Activated CD4-positive, alpha-beta T cell treated with anti-CD3 and anti-CD28 coated beads, Interleukin-2, amount 50 U/mL, for 24 hours (primary cell): Measurements from ENCODE around the gene ATP5F1D.
A peak's percentile ranks its signal among the peaks of the same experiment; 100 is the strongest.

Experiments used
- DNase-seq, 2 donors: peaks; one replicate each; pipeline ENCODE4 v3.0.0-alpha.2; 2020; ENCODE audit warnings: low read depth in 1 of 2, low spot score in 1 of 2

ATP5F1D gene

GRCh38 chr19:1257475-1258162 lies 16.1 kb downstream of the ATP5F1D start:
- DNase-seq: no peak

- DNase-seq: no peak
Observed at GRCh38 chr19:1258163-1258492, 16.6 kb downstream of the ATP5F1D start.

GRCh38 chr19:1258707-1259205 lies 17.2 kb downstream of the ATP5F1D start:
- no peak for DNase-seq

- DNase-seq: no peak
Observed at GRCh38 chr19:1259206-1259875, 17.8 kb downstream of the ATP5F1D start.

GRCh38 chr19:1259876-1260748 lies 18.6 kb downstream of the ATP5F1D start:
- no peak for DNase-seq

DNA sequence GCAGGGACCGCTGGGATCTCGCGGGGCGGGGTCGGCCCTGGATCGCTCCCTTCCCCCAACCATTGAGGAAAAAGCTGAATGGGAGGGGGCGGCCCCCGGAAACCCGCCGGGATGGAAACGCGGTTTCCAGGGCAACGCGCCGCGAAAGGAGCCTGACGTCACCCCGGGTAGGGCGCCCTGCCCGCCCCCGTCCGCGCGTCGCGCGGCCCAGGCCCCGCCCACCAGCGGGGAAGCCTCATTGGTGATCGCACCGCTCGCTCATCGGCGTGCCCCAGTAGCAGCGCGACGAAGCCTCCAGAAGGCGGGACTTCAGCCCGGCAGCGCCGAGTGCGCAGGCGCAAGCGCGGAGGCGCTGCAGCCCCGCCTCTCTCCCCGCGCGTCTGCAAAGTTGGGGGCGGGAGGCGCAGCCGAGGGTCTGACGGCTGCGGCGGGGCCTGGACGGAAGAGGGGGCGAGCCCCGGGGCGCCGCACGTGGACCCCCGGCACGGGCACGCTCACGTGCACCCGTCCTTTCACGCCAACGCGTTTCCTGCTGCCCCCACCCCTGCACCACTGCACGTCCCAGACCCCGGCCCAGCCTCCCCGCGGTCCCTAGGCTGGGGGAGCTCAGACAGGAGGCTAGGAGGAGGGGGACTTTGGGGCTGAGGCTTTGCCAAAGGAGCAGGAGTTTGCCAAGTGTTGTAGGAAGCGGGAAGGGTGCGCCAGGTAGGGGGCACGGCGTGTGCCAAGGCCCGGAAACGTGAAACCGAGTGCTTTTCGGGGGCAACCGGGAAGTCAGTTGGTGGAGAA lies 19.4 kb downstream of the ATP5F1D start:
- DNase-seq: peak; percentile 92 to 95

DNA sequence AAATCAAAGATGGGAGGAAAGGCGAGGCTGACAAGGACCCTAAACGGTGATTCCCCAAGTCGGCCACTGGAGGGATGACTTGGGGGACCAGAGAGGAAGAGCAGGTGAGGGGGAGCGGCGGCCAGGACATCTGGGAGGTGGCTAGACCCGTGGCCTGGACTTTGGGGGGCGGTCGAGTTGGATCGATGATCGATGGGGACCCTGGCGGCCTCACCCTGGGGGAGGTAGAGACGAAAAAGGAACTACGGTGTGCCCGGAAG lies 19.9 kb downstream of the ATP5F1D start:
- DNase-seq: no peak

DNA sequence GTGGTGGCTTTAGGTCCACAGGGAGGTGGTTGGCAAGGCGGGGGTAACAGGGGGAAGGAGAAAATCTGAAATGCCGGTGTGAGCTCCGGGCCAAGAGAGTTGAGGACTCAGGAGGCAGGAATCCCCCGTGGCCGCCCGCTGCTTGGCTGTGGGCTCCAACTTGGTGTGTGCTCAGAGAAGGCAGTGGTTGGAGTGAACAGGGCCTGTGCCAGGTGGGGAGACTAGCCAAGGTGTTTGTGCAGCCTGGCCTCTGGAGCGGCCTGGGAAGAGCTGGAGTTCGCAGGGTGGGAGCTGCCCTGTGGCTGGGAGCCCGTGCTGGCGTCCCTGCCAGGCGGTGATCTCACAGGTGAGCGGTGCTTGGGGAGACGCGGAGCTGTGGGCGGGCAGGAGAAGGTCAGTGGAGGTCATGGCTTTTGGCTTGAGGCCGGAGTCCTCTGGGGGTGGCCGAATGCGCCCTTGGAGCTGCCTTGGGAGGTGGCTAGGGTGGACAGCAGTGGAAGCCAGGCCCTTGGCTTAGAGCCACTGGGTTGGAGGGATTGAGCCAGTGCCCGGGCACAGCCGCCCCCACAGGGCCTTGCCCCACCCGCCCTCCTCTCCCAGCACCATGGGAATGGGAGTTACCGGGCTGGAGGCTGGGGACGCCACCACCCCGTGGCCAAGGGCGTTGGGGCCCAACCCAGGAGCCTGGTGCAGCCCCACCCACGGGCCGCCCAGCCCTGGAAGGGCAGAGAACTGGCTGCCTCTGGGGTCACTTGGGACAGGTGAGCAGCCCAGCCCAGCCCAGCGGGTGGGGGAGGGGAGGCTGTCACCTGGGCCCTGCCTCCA lies 20.5 kb downstream of the ATP5F1D start:
- no peak for DNase-seq

DNA sequence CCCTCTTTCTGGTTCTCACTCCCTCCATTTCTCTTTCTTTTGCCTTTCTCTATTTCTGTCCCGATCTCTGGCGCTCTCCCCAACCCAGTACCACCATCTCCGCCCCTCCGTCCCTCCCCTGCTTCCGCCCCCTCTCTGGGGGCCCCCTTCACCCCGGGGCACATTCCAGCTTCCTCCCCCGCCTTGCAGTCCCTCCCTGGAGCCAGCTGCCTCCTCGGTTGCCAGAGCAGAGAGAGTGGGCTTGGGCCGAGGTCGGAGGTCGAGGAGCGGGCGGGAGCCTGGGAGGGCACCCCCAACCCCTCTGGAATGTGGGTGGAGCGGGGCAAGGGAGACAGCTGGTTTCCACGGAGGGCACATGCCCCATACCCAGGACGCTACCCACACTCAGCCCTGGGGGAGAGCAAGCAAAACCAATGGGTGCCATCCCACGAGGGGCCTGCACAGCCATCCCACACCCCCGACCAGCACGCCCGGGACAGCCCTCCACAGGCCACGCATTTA lies 21.1 kb downstream of the ATP5F1D start:
- DNase-seq: no peak

DNA sequence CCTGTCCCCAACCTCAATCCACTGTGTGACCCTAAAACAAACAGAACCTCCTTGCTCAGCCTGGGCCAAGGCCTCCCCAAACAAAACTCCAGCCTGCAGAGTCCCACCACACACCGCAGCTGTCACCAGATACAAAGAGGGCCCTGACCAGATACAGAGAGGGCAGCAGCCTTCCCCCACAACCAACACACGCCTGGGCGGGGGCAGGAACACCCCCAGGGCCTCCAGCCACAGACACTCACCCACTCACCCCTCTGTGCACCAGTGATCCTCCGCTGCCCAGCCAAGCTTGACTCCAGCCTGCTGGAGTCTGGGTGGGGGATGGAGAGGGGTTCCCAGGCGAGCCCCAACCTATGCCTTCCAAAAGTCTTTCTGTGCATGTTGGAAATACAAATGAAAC lies 21.6 kb downstream of the ATP5F1D start:
- DNase-seq: no peak

DNA sequence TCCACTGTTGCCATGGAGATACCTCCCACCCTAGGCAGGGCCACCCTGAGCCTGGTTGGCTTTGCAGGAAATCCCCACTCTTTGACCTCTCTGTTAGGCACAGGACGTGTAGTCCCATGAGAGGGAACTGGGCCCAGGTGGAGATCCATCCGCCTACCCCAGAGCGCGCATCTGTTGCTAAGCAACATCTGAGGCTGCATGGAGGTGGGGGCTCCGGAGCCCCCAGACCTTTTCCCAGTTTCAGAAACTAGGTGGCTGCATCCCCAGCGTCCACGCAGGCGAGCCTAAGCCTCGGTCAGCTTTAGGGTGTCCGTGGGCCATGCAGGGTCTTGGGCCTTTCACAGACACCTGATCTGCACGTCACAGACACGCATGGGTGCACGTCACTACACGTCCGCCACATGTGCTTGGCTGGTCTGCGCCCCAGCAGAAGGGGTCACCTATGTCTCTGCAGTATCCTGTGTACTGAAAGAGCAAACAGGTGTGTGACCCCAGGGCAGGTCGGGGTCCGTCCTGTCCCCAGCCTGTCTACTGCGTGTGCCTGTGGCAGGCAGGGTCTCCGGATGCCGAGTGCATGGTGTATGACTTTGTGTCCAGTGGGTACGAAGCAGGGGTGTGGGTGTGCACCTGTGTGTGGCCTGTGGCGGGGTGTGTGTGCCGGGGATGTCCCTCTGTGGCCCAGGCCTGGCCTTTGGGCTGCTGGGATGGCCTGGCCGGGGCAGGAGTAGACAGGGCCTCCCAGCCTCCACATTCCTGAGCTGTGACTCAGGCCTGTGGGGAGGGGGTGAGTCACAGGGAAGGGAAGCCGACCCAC lies 23.5 kb downstream of the ATP5F1D start:
- no peak for DNase-seq

- no peak for DNase-seq
Observed at GRCh38 chr19:1265615-1266128, 24.1 kb downstream of the ATP5F1D start.

DNA sequence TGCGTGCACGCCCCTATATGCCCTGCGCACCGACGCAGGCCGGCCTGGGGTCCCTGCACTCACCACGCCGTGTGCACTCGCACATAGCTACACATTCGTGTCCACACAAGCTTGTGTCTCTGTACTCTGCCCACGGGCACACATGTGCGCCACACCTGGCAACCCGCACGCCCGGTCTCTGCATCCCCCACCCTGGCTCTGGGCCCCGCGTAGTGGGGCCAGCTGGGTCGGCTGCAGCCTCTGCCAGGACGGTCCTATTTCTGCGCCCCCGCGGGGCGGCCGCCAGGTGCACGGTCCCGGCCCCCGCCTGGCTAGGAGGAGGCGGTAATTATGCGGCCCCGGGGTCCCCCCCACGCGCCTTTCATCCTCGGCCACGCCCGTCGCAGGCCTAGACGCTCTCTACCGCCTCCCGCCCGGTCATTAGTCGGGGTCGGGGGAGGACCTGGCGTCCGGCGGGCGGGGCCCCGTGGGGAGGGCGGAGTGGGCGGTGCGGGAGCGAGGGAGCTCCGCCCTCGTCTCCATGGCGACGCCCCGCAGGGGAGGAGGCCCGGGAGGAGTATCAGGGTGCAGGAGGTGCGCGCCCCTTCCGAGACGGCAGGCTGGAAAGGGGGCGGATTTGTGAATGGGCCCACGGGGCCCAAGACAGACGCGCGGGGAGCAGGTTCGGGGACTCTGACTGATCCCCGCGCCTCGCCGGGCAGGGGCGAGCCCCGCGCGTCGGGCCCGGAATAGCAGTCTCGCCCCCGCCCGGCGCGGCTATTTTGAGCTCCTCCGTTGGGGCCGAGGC lies 24.8 kb downstream of the ATP5F1D start:
- peak in 1 of 2 donors; percentile 70 for DNase-seq

DNA sequence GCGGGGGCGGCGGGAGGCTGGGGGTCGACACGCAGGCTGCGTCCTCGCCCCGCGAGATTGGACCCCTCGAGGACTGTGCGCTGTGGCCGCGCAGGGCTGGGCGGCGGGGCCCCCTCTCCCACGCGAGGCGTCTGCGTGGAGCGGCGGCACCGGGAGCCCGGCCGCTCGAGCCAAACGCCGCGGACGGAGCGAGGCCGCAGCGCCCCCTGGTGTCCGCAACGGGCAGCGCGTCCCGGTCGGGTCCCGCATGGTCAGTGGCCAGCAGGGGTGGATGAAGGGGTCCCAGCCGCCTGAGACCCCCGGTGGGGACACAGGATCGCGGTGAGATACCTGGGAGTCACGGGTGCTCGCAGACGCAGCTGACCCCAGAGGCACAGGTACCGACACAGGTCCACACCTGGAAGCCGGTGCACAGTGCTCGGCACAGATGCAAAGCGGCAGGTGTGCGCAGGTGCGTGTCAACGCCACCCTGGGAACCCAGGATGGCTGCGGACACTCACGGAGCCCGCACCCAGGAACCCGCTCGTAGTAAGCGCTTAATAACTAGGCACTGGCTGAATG lies 25.4 kb downstream of the ATP5F1D start:
- no peak for DNase-seq

GRCh38 chr19:1267477-1268225 lies 26.1 kb downstream of the ATP5F1D start:
- no peak for DNase-seq

- DNase-seq: no peak
Observed at GRCh38 chr19:1268226-1269064, 26.9 kb downstream of the ATP5F1D start.
